Astrocyte (in vitro differentiated cells and primary cell): ENCODE measurements around the gene LRRC26. TPM values are rescaled to one million over a fixed set of nuclear protein-coding genes. Genes with fewer than 3 reads are reported as not detected.

Experiments used
- DNase-seq: peaks from one replicate; pipeline ENCODE4 v3.0.0-alpha.2; 2010; ENCODE audit warnings: low read depth
- FAIRE-seq: peaks from 2 replicates; lab custom pipeline; 2011; peaks lifted over from hg19 to GRCh38; lab: Jason Lieb, UNC
- H2AFZ ChIP-seq: 2 replicates; pipeline ENCODE4 v1.6.0; 2012; ENCODE audit warnings: low read depth, low read length, inconsistent platforms
- H3K27ac ChIP-seq: 2 replicates; pipeline ENCODE4 v1.5.1; 2011; ENCODE audit warnings: low read depth, low read length, inconsistent platforms
- H3K27me3 ChIP-seq: 2 replicates; pipeline ENCODE4 v1.6.0; 2011; ENCODE audit warnings: low read length, inconsistent platforms; ENCODE audit not compliant: insufficient read depth
- H3K36me3 ChIP-seq: 2 replicates; pipeline ENCODE4 v1.5.1; 2011; ENCODE audit warnings: low read length, inconsistent platforms; ENCODE audit not compliant: insufficient read depth
- H3K4me1 ChIP-seq: 2 replicates; pipeline ENCODE4 v1.5.1; 2011; ENCODE audit warnings: low read length, inconsistent platforms; ENCODE audit not compliant: insufficient read depth
- H3K4me2 ChIP-seq: 2 replicates; pipeline ENCODE4 v1.6.0; 2012; ENCODE audit warnings: low read length, inconsistent platforms
- H3K4me3 ChIP-seq: 2 replicates; pipeline ENCODE4 v1.5.1; 2011; ENCODE audit warnings: low read depth, mild to moderate bottlenecking, low read length, inconsistent platforms; ENCODE audit not compliant: insufficient read depth
- H3K79me2 ChIP-seq: 2 replicates; pipeline ENCODE4 v1.6.0; 2012; ENCODE audit warnings: mild to moderate bottlenecking, low read length, inconsistent platforms; ENCODE audit not compliant: insufficient read depth
- H3K9ac ChIP-seq: 2 replicates; pipeline ENCODE4 v1.6.0; 2012; ENCODE audit warnings: mild to moderate bottlenecking, low read length, inconsistent platforms
- H3K9me3 ChIP-seq: 2 replicates; pipeline ENCODE4 v1.5.1; 2012; ENCODE audit warnings: low read depth, mild to moderate bottlenecking, low read length, inconsistent platforms; ENCODE audit not compliant: insufficient read depth
- H4K20me1 ChIP-seq: 2 replicates; pipeline ENCODE4 v1.6.0; 2012; ENCODE audit warnings: low read length, inconsistent platforms; ENCODE audit not compliant: insufficient read depth
- H3K27ac Mint-ChIP-seq: one replicate; pipeline ENCODE4 v1.8.0; 2021; ENCODE audit warnings: mild to moderate bottlenecking, mixed read lengths; ENCODE audit not compliant: unreplicated experiment
- H3K27me3 Mint-ChIP-seq: one replicate; pipeline ENCODE4 v1.8.0; 2021; ENCODE audit warnings: low read depth, mixed read lengths; ENCODE audit not compliant: unreplicated experiment
- H3K36me3 Mint-ChIP-seq: one replicate; pipeline ENCODE4 v1.8.0; 2021; ENCODE audit warnings: low read depth, mixed read lengths; ENCODE audit not compliant: unreplicated experiment
- H3K4me1 Mint-ChIP-seq: one replicate; pipeline ENCODE4 v1.8.0; 2021; ENCODE audit warnings: low read depth, mixed read lengths; ENCODE audit not compliant: unreplicated experiment
- H3K4me3 Mint-ChIP-seq: one replicate; pipeline ENCODE4 v1.8.0; 2021; ENCODE audit warnings: mild to moderate bottlenecking, moderate library complexity, mixed read lengths; ENCODE audit not compliant: unreplicated experiment
- H3K9me3 Mint-ChIP-seq: one replicate; pipeline ENCODE4 v1.8.0; 2021; ENCODE audit warnings: mild to moderate bottlenecking, mixed read lengths; ENCODE audit not compliant: unreplicated experiment
- EZH2 ChIP-seq: IDR thresholded peaks from 2 replicates; pipeline ENCODE4 v1.6.1; 2012; ENCODE audit warnings: mild to moderate bottlenecking, low read length, inconsistent platforms; ENCODE audit not compliant: insufficient read depth
- total RNA-seq: library from RNA; stranded (reverse); gene quantifications from 2 replicates; pipeline ENCODE4 v1.2.1, GENCODE V29; 2021
- TF ChIP-seq, protein P1 (sequence below): IDR thresholded peaks from 2 replicates; pipeline ENCODE4 v1.5.1; 2011; ENCODE audit warnings: low read depth, mild to moderate bottlenecking, inconsistent platforms, low read length, moderate library complexity; ENCODE audit not compliant: insufficient read depth

LRRC26 gene
- total RNA-seq, 1 donor from 2014 or later, result not detected

DNA sequence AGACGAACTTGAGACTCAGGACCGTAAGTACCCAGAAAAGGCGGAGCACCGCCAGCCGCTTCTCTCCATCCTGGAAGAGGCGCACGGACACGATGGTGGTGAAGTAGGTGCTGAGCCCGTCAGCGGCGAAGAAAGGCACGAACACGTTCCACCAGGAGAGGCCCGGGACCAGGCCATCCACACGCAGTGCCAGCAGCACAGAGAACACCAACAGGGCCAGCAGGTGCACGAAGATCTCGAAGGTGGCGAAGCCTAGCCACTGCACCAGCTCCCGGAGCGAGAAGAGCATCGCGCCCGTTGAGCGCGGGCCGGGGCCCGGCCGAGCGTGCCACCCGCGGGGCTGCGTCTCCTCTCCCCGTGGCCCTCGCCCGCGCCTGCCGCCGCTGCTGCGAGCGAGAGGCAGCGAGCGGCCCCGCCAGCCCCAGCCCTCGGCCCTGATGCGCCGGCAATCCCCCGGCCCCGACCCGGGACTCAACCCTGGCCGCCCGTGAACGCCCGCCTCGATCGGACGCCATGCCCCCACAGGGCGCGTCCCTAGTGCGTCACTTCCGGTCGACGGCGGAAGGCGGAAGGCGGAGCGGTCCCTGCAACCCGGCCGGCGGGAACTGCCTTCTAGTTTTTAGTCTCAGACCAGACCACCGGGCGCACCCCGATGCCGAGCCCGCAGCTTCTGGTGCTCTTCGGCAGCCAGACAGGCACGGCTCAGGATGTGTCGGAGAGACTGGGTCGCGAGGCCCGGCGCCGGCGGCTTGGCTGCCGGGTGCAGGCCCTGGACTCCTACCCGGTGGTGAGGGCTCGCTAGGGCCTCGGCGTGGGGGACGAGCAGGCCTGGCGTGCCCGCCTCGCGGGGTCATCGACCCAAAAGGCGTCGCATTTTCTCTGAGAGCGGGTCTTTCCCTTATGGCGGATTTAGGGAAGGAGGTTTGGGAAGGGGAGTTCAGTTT is 35.5 kb upstream of the LRRC26 start, which contains the start of the genes NDOR1 and TMEM203:
TSS of gene NDOR1 (plus strand) at position 575 of the 944 bp plus-strand sequence. CDS start at position 653, 78 bp downstream.
TSS of gene TMEM203 (minus strand) at position 523 of the 944 bp plus-strand sequence. CDS start at position 289, 234 bp downstream.
- Histone ChIP-seq H4K20me1 (peaks cover 10% of the 10 kb centered on the region), H3K9me3 (no peaks in the 10 kb centered on the region), H3K4me2 (peak within 1 kb of the TSS; percentile 98), H3K9ac (peak within 1 kb of the TSS; percentile 97), H3K27ac (peak within 1 kb of the TSS; percentile 85), H2AFZ (peak within 1 kb of the TSS; percentile 83), H3K4me1 (peaks cover 23% of the 10 kb centered on the region), H3K4me3 (peak within 1 kb of the TSS; percentile 90), H3K27me3 (no peaks in the 10 kb centered on the region), H3K36me3 (no peaks in the 10 kb centered on the region), H3K79me2 (peaks cover 53% of the 10 kb centered on the region)
- H3K27me3 Mint-ChIP-seq, result no peaks in the 10 kb centered on the region
- H3K4me1 Mint-ChIP-seq, result peaks cover 14% of the 10 kb centered on the region
- H3K4me3 Mint-ChIP-seq, result peak within 1 kb of the TSS; percentile 95
- peak within 1 kb of the TSS; percentile 89 for H3K27ac Mint-ChIP-seq
- DNase-seq (peak; percentile 62), FAIRE-seq (no peak)
- peaks cover 4% of the 10 kb centered on the region for H3K36me3 Mint-ChIP-seq
- H3K9me3 Mint-ChIP-seq, result no peaks in the 10 kb centered on the region
- TF ChIP-seq EZH2, result no peak
- TF ChIP-seq, protein P1, sequence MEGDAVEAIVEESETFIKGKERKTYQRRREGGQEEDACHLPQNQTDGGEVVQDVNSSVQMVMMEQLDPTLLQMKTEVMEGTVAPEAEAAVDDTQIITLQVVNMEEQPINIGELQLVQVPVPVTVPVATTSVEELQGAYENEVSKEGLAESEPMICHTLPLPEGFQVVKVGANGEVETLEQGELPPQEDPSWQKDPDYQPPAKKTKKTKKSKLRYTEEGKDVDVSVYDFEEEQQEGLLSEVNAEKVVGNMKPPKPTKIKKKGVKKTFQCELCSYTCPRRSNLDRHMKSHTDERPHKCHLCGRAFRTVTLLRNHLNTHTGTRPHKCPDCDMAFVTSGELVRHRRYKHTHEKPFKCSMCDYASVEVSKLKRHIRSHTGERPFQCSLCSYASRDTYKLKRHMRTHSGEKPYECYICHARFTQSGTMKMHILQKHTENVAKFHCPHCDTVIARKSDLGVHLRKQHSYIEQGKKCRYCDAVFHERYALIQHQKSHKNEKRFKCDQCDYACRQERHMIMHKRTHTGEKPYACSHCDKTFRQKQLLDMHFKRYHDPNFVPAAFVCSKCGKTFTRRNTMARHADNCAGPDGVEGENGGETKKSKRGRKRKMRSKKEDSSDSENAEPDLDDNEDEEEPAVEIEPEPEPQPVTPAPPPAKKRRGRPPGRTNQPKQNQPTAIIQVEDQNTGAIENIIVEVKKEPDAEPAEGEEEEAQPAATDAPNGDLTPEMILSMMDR, result no peak

DNA sequence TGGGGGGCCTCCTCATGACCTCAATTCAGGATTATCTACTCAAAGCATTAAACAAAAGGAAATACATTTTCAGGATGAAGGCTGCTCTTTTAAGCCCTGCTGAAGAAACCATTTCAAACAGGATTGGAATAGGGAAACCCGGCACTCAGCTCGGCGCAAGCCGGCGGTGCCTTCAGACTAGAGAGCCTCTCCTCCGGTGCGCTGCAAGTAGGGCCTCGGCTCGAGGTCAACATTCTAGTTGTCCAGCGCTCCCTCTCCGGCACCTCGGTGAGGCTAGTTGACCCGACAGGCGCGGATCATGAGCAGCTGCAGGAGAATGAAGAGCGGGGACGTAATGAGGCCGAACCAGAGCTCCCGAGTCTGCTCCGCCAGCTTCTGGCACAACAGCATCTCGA is 34.9 kb upstream of the LRRC26 start:
- Mint-ChIP-seq H3K9me3 (no peaks in the 10 kb centered on the region), H3K4me3 (peak overlapping the region; percentile 95), H3K27me3 (no peaks in the 10 kb centered on the region), H3K4me1 (peaks cover 14% of the 10 kb centered on the region), H3K27ac (peak overlapping the region; percentile 89), H3K36me3 (peaks cover 2% of the 10 kb centered on the region)
- DNase-seq (no peak), FAIRE-seq (no peak)
- H4K20me1 ChIP-seq, result peaks cover 10% of the 10 kb centered on the region
- no peaks in the 10 kb centered on the region for H3K9me3 ChIP-seq
- H3K27me3 ChIP-seq, result no peaks in the 10 kb centered on the region
- peak overlapping the region; percentile 98 for H3K4me2 ChIP-seq
- H3K4me1 ChIP-seq, result peaks cover 23% of the 10 kb centered on the region
- no peak for TF ChIP-seq EZH2
- TF ChIP-seq, protein P1, result no peak
- peak overlapping the region; percentile 83 for H2AFZ ChIP-seq
- no peaks in the 10 kb centered on the region for H3K36me3 ChIP-seq
- peak overlapping the region; percentile 90 for H3K4me3 ChIP-seq
- peak overlapping the region; percentile 97 for H3K9ac ChIP-seq
- H3K79me2 ChIP-seq, result peaks cover 53% of the 10 kb centered on the region
- H3K27ac ChIP-seq, result peak overlapping the region; percentile 85
